ENCODE results near the gene THAP8.
"Not testable (repeated sequence)": the region's sequence is repeated elsewhere in the genome, so short reads cannot be mapped to it uniquely, and the experiment has no call there.

The THAP8 gene

DNA sequence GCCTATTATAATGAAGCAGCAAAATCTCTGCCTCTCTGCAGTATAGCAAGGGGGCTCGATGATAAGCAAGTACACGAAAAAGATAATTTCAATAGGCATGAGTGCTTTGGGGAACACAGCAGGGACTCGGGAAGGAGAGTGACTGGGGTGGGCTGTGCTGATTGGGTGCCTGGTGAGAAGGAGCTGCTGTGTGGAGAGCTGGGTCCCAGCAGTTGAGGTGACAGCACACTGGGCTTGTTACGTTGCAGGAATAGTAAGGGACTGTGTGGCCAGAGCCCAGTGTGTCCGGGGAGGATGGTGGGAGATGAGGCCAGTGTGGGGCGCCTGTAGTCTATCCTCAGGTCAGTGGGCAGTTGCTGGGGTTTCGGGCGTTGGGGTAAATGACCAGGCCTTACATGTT is 18.0 kb upstream of the THAP8 start:
- no peaks in the 10 kb centered on the region for H3K4me1 ChIP-seq (ENCODE audit: control insufficient read depth in 1 of 2, insufficient read depth in 2 of 2, low read length in 2 of 2)
- H3K36me3 ChIP-seq (ENCODE audit: control insufficient read depth in 1 of 2, insufficient read depth in 2 of 2, low read length in 2 of 2): peaks cover 0 to 2% of the 10 kb centered on the region in 2 donors
- no peaks in the 10 kb centered on the region for H3K9me3 ChIP-seq (ENCODE audit: control insufficient read depth in 1 of 2, low read length in 2 of 2)
- H3K27me3 ChIP-seq (ENCODE audit: control insufficient read depth in 1 of 2, insufficient read depth in 2 of 2, low read length in 2 of 2): no peaks in the 10 kb centered on the region
- no peak overlapping the region for H3K4me3 ChIP-seq (ENCODE audit: low read depth in 1 of 2, low read length in 2 of 2)
- no peak overlapping the region for H3K27ac ChIP-seq (ENCODE audit: low read depth, low read length)
- H3K9ac ChIP-seq (ENCODE audit: low read depth in 1 of 2, low read length in 2 of 2): no peak overlapping the region

DNA sequence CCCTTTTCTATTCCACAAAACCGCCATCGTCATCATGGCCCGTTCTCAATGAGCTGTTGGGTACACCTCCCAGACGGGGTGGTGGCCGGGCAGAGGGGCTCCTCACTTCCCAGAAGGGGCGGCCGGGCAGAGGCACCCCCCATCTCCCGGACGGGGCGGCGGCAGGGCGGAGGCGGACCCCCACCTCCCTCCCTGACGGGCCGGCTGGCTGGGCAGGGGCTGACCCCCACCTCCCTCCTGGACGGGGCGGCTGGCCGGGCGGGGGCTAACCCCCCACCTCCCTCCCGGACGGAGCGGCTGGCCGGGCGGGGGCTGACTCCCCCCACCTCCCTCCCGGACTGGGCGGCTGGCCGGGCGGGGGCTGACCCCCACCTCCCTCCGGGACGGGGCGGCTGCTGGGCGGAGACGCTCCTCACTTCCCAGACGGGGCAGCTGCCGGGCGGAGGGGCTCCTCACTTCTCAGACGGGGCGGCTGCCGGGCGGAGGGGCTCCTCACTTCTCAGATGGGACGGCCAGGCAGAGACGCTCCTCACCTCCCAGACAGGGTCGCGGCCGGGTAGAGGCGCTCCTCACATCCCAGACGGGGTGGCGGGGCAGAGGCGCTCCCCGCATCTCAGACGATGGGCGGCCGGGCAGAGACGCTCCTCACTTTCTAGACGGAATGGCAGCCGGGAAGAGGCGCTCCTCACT is 14.9 kb upstream of the THAP8 start:
- not testable (repeated sequence) for H3K36me3 ChIP-seq (ENCODE audit: control insufficient read depth in 1 of 2, insufficient read depth in 2 of 2, low read length in 2 of 2); H3K27me3 ChIP-seq (ENCODE audit: control insufficient read depth in 1 of 2, insufficient read depth in 2 of 2, low read length in 2 of 2); H3K9ac ChIP-seq (ENCODE audit: low read depth in 1 of 2, low read length in 2 of 2); H3K4me3 ChIP-seq (ENCODE audit: low read depth in 1 of 2, low read length in 2 of 2); H3K4me1 ChIP-seq (ENCODE audit: control insufficient read depth in 1 of 2, insufficient read depth in 2 of 2, low read length in 2 of 2); H3K9me3 ChIP-seq (ENCODE audit: control insufficient read depth in 1 of 2, low read length in 2 of 2); H3K27ac ChIP-seq (ENCODE audit: low read depth, low read length)

DNA sequence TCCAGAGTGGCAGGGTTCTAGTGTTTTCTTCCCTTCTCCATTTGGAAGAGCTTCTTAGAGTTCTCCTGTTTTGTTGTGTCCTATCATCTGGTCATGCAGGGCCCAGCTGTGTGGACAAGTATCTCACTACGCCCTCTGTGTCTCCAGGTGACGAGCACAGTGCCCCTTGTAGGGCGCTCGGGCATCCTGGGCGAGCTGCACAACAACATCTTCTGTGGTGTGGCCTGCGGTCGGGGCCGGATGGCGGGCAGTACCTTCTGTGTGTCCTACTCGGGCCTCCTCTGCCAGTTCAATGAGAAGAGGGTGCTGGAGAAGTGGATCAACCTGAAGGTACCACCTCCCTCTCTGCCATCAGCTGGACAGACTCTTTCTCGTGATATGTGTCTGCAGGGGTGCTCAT is 13.6 kb upstream of the THAP8 start:
- H3K27ac ChIP-seq (ENCODE audit: low read depth, low read length): no peak overlapping the region
- no peak overlapping the region for H3K9ac ChIP-seq (ENCODE audit: low read depth in 1 of 2, low read length in 2 of 2)
- no peak overlapping the region for H3K4me3 ChIP-seq (ENCODE audit: low read depth in 1 of 2, low read length in 2 of 2)
- no peaks in the 10 kb centered on the region for H3K27me3 ChIP-seq (ENCODE audit: control insufficient read depth in 1 of 2, insufficient read depth in 2 of 2, low read length in 2 of 2)
- peaks cover 3 to 5% of the 10 kb centered on the region in 2 donors for H3K36me3 ChIP-seq (ENCODE audit: control insufficient read depth in 1 of 2, insufficient read depth in 2 of 2, low read length in 2 of 2)
- H3K4me1 ChIP-seq (ENCODE audit: control insufficient read depth in 1 of 2, insufficient read depth in 2 of 2, low read length in 2 of 2): no peaks in the 10 kb centered on the region
- H3K9me3 ChIP-seq (ENCODE audit: control insufficient read depth in 1 of 2, low read length in 2 of 2): no peaks in the 10 kb centered on the region

DNA sequence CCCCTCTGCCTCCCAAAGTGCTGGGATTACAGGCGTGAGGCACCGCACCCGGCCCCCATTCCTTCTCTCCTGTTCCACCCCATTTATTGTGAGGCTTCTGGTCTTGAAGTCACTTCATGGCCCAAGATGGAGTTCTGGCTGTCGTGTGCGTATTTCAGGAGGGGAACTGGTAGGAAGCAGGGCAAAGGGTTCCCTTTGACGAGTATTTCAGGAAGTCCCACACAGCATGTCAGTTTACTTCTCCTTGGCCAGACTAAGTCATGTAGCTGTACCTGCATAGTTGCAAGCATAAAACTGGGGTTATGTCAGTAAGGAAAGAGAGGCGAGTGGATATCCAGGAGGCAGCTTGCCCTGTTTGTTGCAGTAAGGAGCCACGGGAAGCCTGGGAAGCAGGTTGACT is 10.7 kb upstream of the THAP8 start:
- Histone ChIP-seq H3K27ac (ENCODE audit: low read depth, low read length) (no peak overlapping the region), H3K27me3 (ENCODE audit: control insufficient read depth in 1 of 2, insufficient read depth in 2 of 2, low read length in 2 of 2) (no peaks in the 10 kb centered on the region), H3K4me1 (ENCODE audit: control insufficient read depth in 1 of 2, insufficient read depth in 2 of 2, low read length in 2 of 2) (no peaks in the 10 kb centered on the region), H3K9me3 (ENCODE audit: control insufficient read depth in 1 of 2, low read length in 2 of 2) (no peaks in the 10 kb centered on the region), H3K36me3 (ENCODE audit: control insufficient read depth in 1 of 2, insufficient read depth in 2 of 2, low read length in 2 of 2) (peaks cover 5 to 6% of the 10 kb centered on the region in 2 donors), H3K4me3 (ENCODE audit: low read depth in 1 of 2, low read length in 2 of 2) (no peak overlapping the region), H3K9ac (ENCODE audit: low read depth in 1 of 2, low read length in 2 of 2) (no peak overlapping the region)

DNA sequence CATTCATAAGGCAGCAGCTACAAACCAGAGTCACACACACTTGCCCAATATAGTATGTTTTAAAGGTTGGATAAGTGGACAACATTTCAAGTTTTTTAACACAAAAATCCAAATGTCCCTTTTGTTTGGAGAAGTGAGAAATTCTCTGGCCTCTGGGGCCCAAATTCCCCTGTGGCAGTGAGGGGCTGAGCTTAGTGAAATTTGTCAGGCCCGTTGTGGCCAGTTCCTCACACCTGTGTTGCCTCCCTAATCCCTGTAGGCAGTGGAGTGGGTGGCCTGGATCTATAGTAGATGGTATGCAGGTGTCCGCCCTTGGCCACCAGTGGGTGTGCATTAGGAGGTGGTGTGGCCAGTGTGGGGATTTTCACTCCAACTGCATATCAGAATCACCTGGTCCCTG is 7.3 kb upstream of the THAP8 start:
- H3K4me3 ChIP-seq (ENCODE audit: low read depth in 1 of 2, low read length in 2 of 2): no peak overlapping the region
- H3K9ac ChIP-seq (ENCODE audit: low read depth in 1 of 2, low read length in 2 of 2): no peak overlapping the region
- peaks cover 0 to 7% of the 10 kb centered on the region in 2 donors for H3K36me3 ChIP-seq (ENCODE audit: control insufficient read depth in 1 of 2, insufficient read depth in 2 of 2, low read length in 2 of 2)
- H3K27me3 ChIP-seq (ENCODE audit: control insufficient read depth in 1 of 2, insufficient read depth in 2 of 2, low read length in 2 of 2): no peaks in the 10 kb centered on the region
- no peak overlapping the region for H3K27ac ChIP-seq (ENCODE audit: low read depth, low read length)
- H3K4me1 ChIP-seq (ENCODE audit: control insufficient read depth in 1 of 2, insufficient read depth in 2 of 2, low read length in 2 of 2): peaks cover 5 to 12% of the 10 kb centered on the region in 2 donors
- H3K9me3 ChIP-seq (ENCODE audit: control insufficient read depth in 1 of 2, low read length in 2 of 2): no peaks in the 10 kb centered on the region

DNA sequence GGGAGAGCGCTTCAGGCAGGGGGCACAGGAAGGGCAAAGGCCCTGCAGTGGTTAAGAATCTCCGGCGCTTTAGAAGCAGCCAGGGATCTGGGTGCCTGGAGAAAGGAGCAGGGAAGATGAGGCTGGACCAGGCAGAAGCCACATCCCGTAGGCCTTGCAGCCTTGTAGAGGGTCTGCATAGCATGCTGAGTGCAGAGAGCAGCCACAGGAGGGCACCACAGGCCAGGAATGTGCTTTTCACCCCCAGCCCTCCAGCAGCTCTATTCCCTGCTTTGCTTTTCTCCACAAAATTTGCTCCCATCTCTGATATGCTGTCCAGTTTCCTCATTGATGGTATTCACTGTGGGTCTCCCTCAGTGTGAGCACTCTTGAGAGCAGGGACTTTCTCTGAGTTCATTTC is 6.3 kb upstream of the THAP8 start:
- Histone ChIP-seq H3K9ac (ENCODE audit: low read depth in 1 of 2, low read length in 2 of 2) (no peak overlapping the region), H3K4me3 (ENCODE audit: low read depth in 1 of 2, low read length in 2 of 2) (no peak overlapping the region), H3K27me3 (ENCODE audit: control insufficient read depth in 1 of 2, insufficient read depth in 2 of 2, low read length in 2 of 2) (no peaks in the 10 kb centered on the region), H3K36me3 (ENCODE audit: control insufficient read depth in 1 of 2, insufficient read depth in 2 of 2, low read length in 2 of 2) (peaks cover 0 to 4% of the 10 kb centered on the region in 2 donors), H3K27ac (ENCODE audit: low read depth, low read length) (no peak overlapping the region), H3K9me3 (ENCODE audit: control insufficient read depth in 1 of 2, low read length in 2 of 2) (no peaks in the 10 kb centered on the region), H3K4me1 (ENCODE audit: control insufficient read depth in 1 of 2, insufficient read depth in 2 of 2, low read length in 2 of 2) (peaks cover 8 to 17% of the 10 kb centered on the region in 2 donors)

DNA sequence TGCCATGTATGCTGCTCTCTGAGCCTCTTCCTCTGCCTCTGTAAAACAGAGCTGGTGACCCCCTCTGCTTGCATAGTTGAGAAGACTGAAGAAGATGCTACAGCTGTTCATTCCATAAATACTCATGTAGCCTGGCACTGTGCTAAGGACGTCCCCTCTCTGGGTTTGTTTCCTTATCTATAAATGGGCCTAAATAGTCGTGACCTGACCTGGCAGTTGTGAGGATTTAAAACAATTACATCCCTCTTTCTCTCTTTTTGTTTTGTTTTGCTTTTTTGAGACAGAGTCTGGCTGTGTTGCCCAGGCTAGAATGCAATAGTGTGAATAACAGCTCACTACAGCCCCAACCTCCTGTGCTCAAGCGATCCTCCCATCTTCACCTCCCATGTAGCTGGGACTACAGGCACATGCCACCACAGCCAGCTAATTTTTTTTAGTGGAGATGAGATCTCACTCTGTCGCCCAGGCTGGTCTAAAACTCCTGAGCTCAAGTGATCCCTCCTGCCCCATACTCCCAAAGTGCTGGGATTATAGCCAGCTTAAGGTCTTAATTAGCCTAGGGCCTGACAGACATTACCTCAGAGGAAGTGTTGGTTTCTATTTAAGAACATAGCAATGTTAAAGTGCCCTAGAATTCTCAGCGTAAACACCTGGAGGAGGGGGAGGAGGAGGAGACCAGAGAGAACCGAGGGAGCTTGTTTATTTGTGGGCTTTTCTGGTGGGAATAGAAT is 5.3 kb upstream of the THAP8 start:
- H3K4me1 ChIP-seq (ENCODE audit: control insufficient read depth in 1 of 2, insufficient read depth in 2 of 2, low read length in 2 of 2): peaks cover 14 to 21% of the 10 kb centered on the region in 2 donors
- H3K9me3 ChIP-seq (ENCODE audit: control insufficient read depth in 1 of 2, low read length in 2 of 2): no peaks in the 10 kb centered on the region
- no peak overlapping the region for H3K4me3 ChIP-seq (ENCODE audit: low read depth in 1 of 2, low read length in 2 of 2)
- H3K36me3 ChIP-seq (ENCODE audit: control insufficient read depth in 1 of 2, insufficient read depth in 2 of 2, low read length in 2 of 2): peaks cover 0 to 4% of the 10 kb centered on the region in 2 donors
- H3K27ac ChIP-seq (ENCODE audit: low read depth, low read length): no peak overlapping the region
- no peaks in the 10 kb centered on the region for H3K27me3 ChIP-seq (ENCODE audit: control insufficient read depth in 1 of 2, insufficient read depth in 2 of 2, low read length in 2 of 2)
- no peak overlapping the region for H3K9ac ChIP-seq (ENCODE audit: low read depth in 1 of 2, low read length in 2 of 2)

DNA sequence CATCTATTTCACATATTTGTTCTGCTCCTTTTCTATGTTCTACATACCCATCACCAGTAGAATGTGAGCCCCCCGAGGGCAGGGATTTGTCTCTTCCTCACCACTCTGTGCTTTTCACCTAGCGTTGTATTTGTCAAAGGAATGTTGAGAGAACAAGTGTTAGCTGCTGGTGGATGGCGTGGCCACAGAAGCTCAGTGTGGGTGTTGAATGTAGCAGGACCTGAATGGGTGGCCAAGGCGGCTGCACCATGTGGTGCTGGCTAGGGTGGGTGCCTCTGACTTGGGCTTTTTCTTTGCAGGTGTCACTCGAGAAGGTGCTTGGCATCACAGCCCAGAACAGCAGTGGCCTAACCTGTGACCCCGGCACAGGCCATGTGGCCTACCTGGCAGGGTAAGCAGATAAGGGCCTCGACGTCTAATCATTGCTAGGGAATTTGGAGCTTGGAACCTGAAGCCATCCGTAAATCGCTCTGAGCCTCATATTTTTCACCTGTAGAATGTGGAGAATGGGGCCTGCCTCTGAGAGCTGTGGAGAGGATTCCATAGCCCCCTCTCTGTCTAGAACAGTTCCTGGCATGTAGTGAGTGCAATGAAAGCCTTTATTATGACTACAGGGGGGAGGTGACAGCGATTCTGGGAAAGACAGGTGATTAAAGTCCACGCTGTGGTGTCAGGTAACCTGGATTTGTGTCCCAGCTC is 4.5 kb upstream of the THAP8 start:
- Histone ChIP-seq H3K36me3 (ENCODE audit: control insufficient read depth in 1 of 2, insufficient read depth in 2 of 2, low read length in 2 of 2) (peaks cover 0 to 4% of the 10 kb centered on the region in 2 donors), H3K9me3 (ENCODE audit: control insufficient read depth in 1 of 2, low read length in 2 of 2) (no peaks in the 10 kb centered on the region), H3K27me3 (ENCODE audit: control insufficient read depth in 1 of 2, insufficient read depth in 2 of 2, low read length in 2 of 2) (no peaks in the 10 kb centered on the region), H3K4me3 (ENCODE audit: low read depth in 1 of 2, low read length in 2 of 2) (no peak overlapping the region), H3K9ac (ENCODE audit: low read depth in 1 of 2, low read length in 2 of 2) (no peak overlapping the region), H3K27ac (ENCODE audit: low read depth, low read length) (no peak overlapping the region), H3K4me1 (ENCODE audit: control insufficient read depth in 1 of 2, insufficient read depth in 2 of 2, low read length in 2 of 2) (peaks cover 14 to 21% of the 10 kb centered on the region in 2 donors)

DNA sequence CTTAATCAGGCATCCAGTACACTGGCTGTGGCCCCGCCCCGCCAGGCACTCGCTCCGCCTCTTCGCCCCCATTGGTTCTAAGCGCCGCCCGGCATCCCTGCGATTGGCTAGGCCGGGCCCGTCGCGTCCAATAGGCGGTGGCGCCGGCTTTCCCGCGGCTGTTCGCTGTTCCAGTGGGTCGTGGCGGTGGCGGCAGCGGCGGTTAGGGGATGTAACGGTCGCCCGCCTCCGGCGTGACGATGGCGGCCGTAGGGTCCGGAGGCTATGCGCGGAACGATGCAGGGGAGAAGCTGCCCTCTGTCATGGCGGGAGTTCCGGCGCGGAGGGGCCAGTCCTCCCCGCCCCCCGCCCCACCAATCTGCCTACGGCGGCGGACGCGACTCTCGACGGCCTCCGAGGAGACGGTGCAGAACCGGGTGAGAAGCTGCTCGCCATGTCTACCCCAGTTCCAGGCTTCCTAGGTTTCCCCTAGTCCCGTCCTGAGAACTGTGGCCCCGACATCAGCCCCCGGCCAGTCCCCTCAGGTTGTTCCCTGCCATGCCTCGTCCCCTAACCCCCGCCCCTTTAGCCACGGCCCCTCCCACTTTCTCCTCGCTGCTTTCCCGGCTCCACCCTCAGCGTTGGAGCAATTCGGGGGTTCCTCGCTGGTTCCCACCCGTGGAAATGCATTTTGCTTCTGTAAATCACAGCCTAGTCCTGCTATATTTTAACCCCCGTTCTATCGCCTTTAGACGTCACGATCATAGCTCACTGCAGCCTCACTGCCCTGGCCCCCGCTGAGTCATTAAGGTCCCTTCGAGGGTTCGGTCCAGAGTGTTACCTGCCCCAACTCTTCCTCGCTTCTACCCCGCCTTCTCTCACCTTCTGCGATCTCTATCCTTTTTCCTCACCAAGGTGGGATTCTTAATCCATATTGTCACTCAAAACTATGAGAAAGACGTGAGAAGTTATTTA is 925 bp upstream of the THAP8 start, which contains the start of gene WDR62:
TSS of gene WDR62 (plus strand) at position 165 of the 954 bp plus-strand sequence. CDS start at position 240, 75 bp downstream.
- peaks cover 14 to 21% of the 10 kb centered on the region in 2 donors for H3K4me1 ChIP-seq (ENCODE audit: control insufficient read depth in 1 of 2, insufficient read depth in 2 of 2, low read length in 2 of 2)
- H3K9ac ChIP-seq (ENCODE audit: low read depth in 1 of 2, low read length in 2 of 2): peak within 1 kb of the TSS; percentile 71 to 80
- H3K9me3 ChIP-seq (ENCODE audit: control insufficient read depth in 1 of 2, low read length in 2 of 2): no peaks in the 10 kb centered on the region
- H3K36me3 ChIP-seq (ENCODE audit: control insufficient read depth in 1 of 2, insufficient read depth in 2 of 2, low read length in 2 of 2): peaks cover 0 to 2% of the 10 kb centered on the region in 2 donors
- no peaks in the 10 kb centered on the region for H3K27me3 ChIP-seq (ENCODE audit: control insufficient read depth in 1 of 2, insufficient read depth in 2 of 2, low read length in 2 of 2)
- peak within 1 kb of the TSS; percentile 88 to 89 for H3K4me3 ChIP-seq (ENCODE audit: low read depth in 1 of 2, low read length in 2 of 2)
- peak within 1 kb of the TSS; percentile 97 for H3K27ac ChIP-seq (ENCODE audit: low read depth, low read length)
